ENCODE results near the gene ALDH1A1. TPM values are rescaled to one million over a fixed set of nuclear protein-coding genes. Genes with fewer than 3 reads are reported as not detected.
"Not testable (repeated sequence)": the region's sequence is repeated elsewhere in the genome, so short reads cannot be mapped to it uniquely, and the experiment has no call there.

Gene ALDH1A1
- total RNA-seq, 1 donor from 2014 or later = not detected

GRCh38 chr9:72947984-72948465 lies 4.8 kb downstream of the ALDH1A1 start:
- no peak overlapping the region for H3K4me3 Mint-ChIP-seq
- no peak overlapping the region for H3K27ac Mint-ChIP-seq
- H3K36me3 Mint-ChIP-seq (ENCODE audit: low read depth) = no peaks in the 10 kb centered on the region
- intact Hi-C loops (cut with micrococcal nuclease) = no loop called here
- H3K9me3 Mint-ChIP-seq = no peaks in the 10 kb centered on the region
- no peak for DNase-seq (ENCODE audit: low spot score)
- peaks cover 11% of the 10 kb centered on the region for H3K27me3 Mint-ChIP-seq (ENCODE audit: insufficient read depth)
- H3K4me1 Mint-ChIP-seq (ENCODE audit: low read depth) = no peaks in the 10 kb centered on the region

GRCh38 chr9:72946821-72947220 lies 6.0 kb downstream of the ALDH1A1 start:
- no peak for DNase-seq (ENCODE audit: low spot score)
- no peaks in the 10 kb centered on the region for H3K4me1 Mint-ChIP-seq (ENCODE audit: low read depth)
- intact Hi-C loops (cut with micrococcal nuclease) = no loop called here
- no peak overlapping the region for H3K27ac Mint-ChIP-seq
- H3K36me3 Mint-ChIP-seq (ENCODE audit: low read depth) = no peaks in the 10 kb centered on the region
- peaks cover 6% of the 10 kb centered on the region for H3K27me3 Mint-ChIP-seq (ENCODE audit: insufficient read depth)
- no peaks in the 10 kb centered on the region for H3K9me3 Mint-ChIP-seq
- H3K4me3 Mint-ChIP-seq = no peak overlapping the region

GRCh38 chr9:72946318-72946717 lies 6.5 kb downstream of the ALDH1A1 start:
- H3K27me3 Mint-ChIP-seq (ENCODE audit: insufficient read depth) = peaks cover 6% of the 10 kb centered on the region
- H3K4me1 Mint-ChIP-seq (ENCODE audit: low read depth) = no peaks in the 10 kb centered on the region
- DNase-seq (ENCODE audit: low spot score) = no peak
- H3K27ac Mint-ChIP-seq = no peak overlapping the region
- H3K4me3 Mint-ChIP-seq = no peak overlapping the region
- no peaks in the 10 kb centered on the region for H3K9me3 Mint-ChIP-seq
- no peaks in the 10 kb centered on the region for H3K36me3 Mint-ChIP-seq (ENCODE audit: low read depth)
- intact Hi-C loops (cut with micrococcal nuclease) = no loop called here

- no peaks in the 10 kb centered on the region for H3K9me3 Mint-ChIP-seq
These were observed 7.5 kb downstream of the ALDH1A1 start for GRCh38 chr9:72945391-72945790.

GRCh38 chr9:72943844-72944462 lies 8.9 kb downstream of the ALDH1A1 start:
- Mint-ChIP-seq H3K27ac (no peak overlapping the region), H3K4me1 (ENCODE audit: low read depth) (no peaks in the 10 kb centered on the region), H3K9me3 (no peaks in the 10 kb centered on the region), H3K4me3 (no peak overlapping the region), H3K27me3 (ENCODE audit: insufficient read depth) (peaks cover 5% of the 10 kb centered on the region), H3K36me3 (ENCODE audit: low read depth) (no peaks in the 10 kb centered on the region)
- intact Hi-C loops (cut with micrococcal nuclease) = no loop called here
- no peak for DNase-seq (ENCODE audit: low spot score)

More at GRCh38 chr9:72945391-72945790, 7.5 kb downstream of the ALDH1A1 start:
- Mint-ChIP-seq H3K27ac (no peak overlapping the region), H3K27me3 (ENCODE audit: insufficient read depth) (peaks cover 3% of the 10 kb centered on the region), H3K4me1 (ENCODE audit: low read depth) (no peaks in the 10 kb centered on the region), H3K4me3 (no peak overlapping the region), H3K36me3 (ENCODE audit: low read depth) (no peaks in the 10 kb centered on the region)
- intact Hi-C loops (cut with micrococcal nuclease) = no loop called here
- DNase-seq (ENCODE audit: low spot score) = no peak

- H3K36me3 Mint-ChIP-seq (ENCODE audit: low read depth) = no peaks in the 10 kb centered on the region
- peaks cover 5% of the 10 kb centered on the region for H3K27me3 Mint-ChIP-seq (ENCODE audit: insufficient read depth)
- no peak for DNase-seq (ENCODE audit: low spot score)
- H3K4me1 Mint-ChIP-seq (ENCODE audit: low read depth) = no peaks in the 10 kb centered on the region
- no peak overlapping the region for H3K4me3 Mint-ChIP-seq
- intact Hi-C loops (cut with micrococcal nuclease) = no loop called here
- no peak overlapping the region for H3K27ac Mint-ChIP-seq
- no peaks in the 10 kb centered on the region for H3K9me3 Mint-ChIP-seq
These were observed 10.4 kb downstream of the ALDH1A1 start for GRCh38 chr9:72942451-72942850.

GRCh38 chr9:72939581-72939980 lies 13.3 kb downstream of the ALDH1A1 start:
- H3K4me3 Mint-ChIP-seq; DNase-seq (ENCODE audit: low spot score); H3K27ac Mint-ChIP-seq; H3K36me3 Mint-ChIP-seq (ENCODE audit: low read depth); H3K9me3 Mint-ChIP-seq; H3K4me1 Mint-ChIP-seq (ENCODE audit: low read depth); intact Hi-C loops (cut with micrococcal nuclease); H3K27me3 Mint-ChIP-seq (ENCODE audit: insufficient read depth): not testable (repeated sequence)

GRCh38 chr9:72937545-72937944 lies 15.3 kb downstream of the ALDH1A1 start:
- Mint-ChIP-seq H3K4me3 (no peak overlapping the region), H3K27me3 (ENCODE audit: insufficient read depth) (peaks cover 8% of the 10 kb centered on the region), H3K4me1 (ENCODE audit: low read depth) (no peaks in the 10 kb centered on the region), H3K9me3 (no peaks in the 10 kb centered on the region), H3K27ac (no peak overlapping the region), H3K36me3 (ENCODE audit: low read depth) (no peaks in the 10 kb centered on the region)
- intact Hi-C loops (cut with micrococcal nuclease) = no loop called here
- DNase-seq (ENCODE audit: low spot score) = no peak

- Mint-ChIP-seq H3K4me1 (ENCODE audit: low read depth) (no peaks in the 10 kb centered on the region), H3K9me3 (no peaks in the 10 kb centered on the region), H3K27me3 (ENCODE audit: insufficient read depth) (peaks cover 7% of the 10 kb centered on the region), H3K27ac (no peak overlapping the region), H3K4me3 (no peak overlapping the region), H3K36me3 (ENCODE audit: low read depth) (no peaks in the 10 kb centered on the region)
- intact Hi-C loops (cut with micrococcal nuclease) = no loop called here
- no peak for DNase-seq (ENCODE audit: low spot score)
These were observed 16.2 kb downstream of the ALDH1A1 start for GRCh38 chr9:72936679-72937078.

- H3K4me1 Mint-ChIP-seq (ENCODE audit: low read depth) = no peaks in the 10 kb centered on the region
- H3K27ac Mint-ChIP-seq = no peak overlapping the region
- no peaks in the 10 kb centered on the region for H3K9me3 Mint-ChIP-seq
- H3K27me3 Mint-ChIP-seq (ENCODE audit: insufficient read depth) = peaks cover 7% of the 10 kb centered on the region
- no peak for DNase-seq (ENCODE audit: low spot score)
- intact Hi-C loops (cut with micrococcal nuclease) = no loop called here
- no peak overlapping the region for H3K4me3 Mint-ChIP-seq
- no peaks in the 10 kb centered on the region for H3K36me3 Mint-ChIP-seq (ENCODE audit: low read depth)
These were observed 16.6 kb downstream of the ALDH1A1 start for GRCh38 chr9:72936266-72936665.

- H3K4me1 Mint-ChIP-seq (ENCODE audit: low read depth) = no peaks in the 10 kb centered on the region
- peaks cover 7% of the 10 kb centered on the region for H3K27me3 Mint-ChIP-seq (ENCODE audit: insufficient read depth)
- intact Hi-C loops (cut with micrococcal nuclease) = no loop called here
- no peak overlapping the region for H3K27ac Mint-ChIP-seq
- H3K36me3 Mint-ChIP-seq (ENCODE audit: low read depth) = no peaks in the 10 kb centered on the region
- no peaks in the 10 kb centered on the region for H3K9me3 Mint-ChIP-seq
- H3K4me3 Mint-ChIP-seq = no peak overlapping the region
- no peak for DNase-seq (ENCODE audit: low spot score)
These were observed 17.3 kb downstream of the ALDH1A1 start for GRCh38 chr9:72935595-72935994.

- intact Hi-C loops (cut with micrococcal nuclease) = no loop called here
- Mint-ChIP-seq H3K27me3 (ENCODE audit: insufficient read depth) (peaks cover 5% of the 10 kb centered on the region), H3K36me3 (ENCODE audit: low read depth) (no peaks in the 10 kb centered on the region), H3K4me3 (no peak overlapping the region), H3K9me3 (no peaks in the 10 kb centered on the region), H3K4me1 (ENCODE audit: low read depth) (no peaks in the 10 kb centered on the region), H3K27ac (no peak overlapping the region)
- DNase-seq (ENCODE audit: low spot score) = no peak
These were observed 18.9 kb downstream of the ALDH1A1 start for GRCh38 chr9:72933730-72934665.

GRCh38 chr9:72932619-72933018 lies 20.2 kb downstream of the ALDH1A1 start:
- no peak overlapping the region for H3K27ac Mint-ChIP-seq
- H3K27me3 Mint-ChIP-seq (ENCODE audit: insufficient read depth) = peaks cover 5% of the 10 kb centered on the region
- H3K9me3 Mint-ChIP-seq = no peaks in the 10 kb centered on the region
- no peaks in the 10 kb centered on the region for H3K36me3 Mint-ChIP-seq (ENCODE audit: low read depth)
- no peak overlapping the region for H3K4me3 Mint-ChIP-seq
- no peak for DNase-seq (ENCODE audit: low spot score)
- H3K4me1 Mint-ChIP-seq (ENCODE audit: low read depth) = no peaks in the 10 kb centered on the region
- intact Hi-C loops (cut with micrococcal nuclease) = no loop called here

Measured in activated T-helper 1 cell treated with anti-CD3 and anti-CD28 coated beads, Interleukin-12 subunit alpha, Interleukin-12 subunit beta, Interleukin-2, Interleukin-4 antibody, amounts not matched to agents 30 ng/mL and 10 ng/mL and 1 ng/mL, durations not matched to agents 14 hours and 24 hours and 36 hours (primary cell).